Activated CD4-positive, alpha-beta T cell treated with anti-CD3 and anti-CD28 coated beads, Interleukin-2, amount 50 U/mL, for 24 hours (primary cell): ENCODE measurements around the gene CHAT.

Source experiments
- DNase-seq, 2 donors: peaks; one replicate each; pipeline ENCODE4 v3.0.0-alpha.2; 2020; ENCODE audit warnings: low read depth in 1 of 2, low spot score in 1 of 2

The CHAT gene

GRCh38 chr10:49613882-49614241, at the start of gene CHAT:
CHAT (plus strand) TSS chr10:49614037; CDS start chr10:49614190, 153 bp downstream.
- no peak for DNase-seq

- no peak for DNase-seq
Observed at GRCh38 chr10:49564461-49565009, 49.3 kb upstream of the CHAT start.

- DNase-seq: no peak
Observed at GRCh38 chr10:49567810-49568209, 46.0 kb upstream of the CHAT start.

GRCh38 chr10:49568235-49568634, 45.6 kb upstream of the CHAT start:
- no peak for DNase-seq

GRCh38 chr10:49569031-49569631, 44.7 kb upstream of the CHAT start:
- no peak for DNase-seq

GRCh38 chr10:49571388-49571787, 42.4 kb upstream of the CHAT start:
- no peak for DNase-seq

- no peak for DNase-seq
Observed at GRCh38 chr10:49572594-49573114, 41.2 kb upstream of the CHAT start.

GRCh38 chr10:49575489-49576072, 38.3 kb upstream of the CHAT start:
- no peak for DNase-seq

GRCh38 chr10:49577182-49577925, 36.5 kb upstream of the CHAT start:
- no peak for DNase-seq

GRCh38 chr10:49578392-49578791, 35.4 kb upstream of the CHAT start:
- DNase-seq: no peak

GRCh38 chr10:49579621-49580020, 34.2 kb upstream of the CHAT start:
- DNase-seq: no peak

GRCh38 chr10:49585387-49585786, 28.4 kb upstream of the CHAT start:
- no peak for DNase-seq

- no peak for DNase-seq
Observed at GRCh38 chr10:49587981-49588380, 25.9 kb upstream of the CHAT start.

GRCh38 chr10:49592726-49593563, 20.9 kb upstream of the CHAT start:
- DNase-seq: peak; percentile 13 to 52

- no peak for DNase-seq
Observed at GRCh38 chr10:49593564-49593875, 20.3 kb upstream of the CHAT start.

GRCh38 chr10:49593998-49594397, 19.8 kb upstream of the CHAT start:
- DNase-seq: no peak

- peak in 1 of 2 donors; percentile 10 for DNase-seq
Observed at GRCh38 chr10:49594594-49594993, 19.2 kb upstream of the CHAT start.

- DNase-seq: no peak
Observed at GRCh38 chr10:49595003-49595712, 18.7 kb upstream of the CHAT start.

- no peak for DNase-seq
Observed at GRCh38 chr10:49595713-49596492, 17.9 kb upstream of the CHAT start.

GRCh38 chr10:49596493-49596809, 17.4 kb upstream of the CHAT start:
- no peak for DNase-seq
